ENCODE measurements around the gene TAPBPL.

DNA sequence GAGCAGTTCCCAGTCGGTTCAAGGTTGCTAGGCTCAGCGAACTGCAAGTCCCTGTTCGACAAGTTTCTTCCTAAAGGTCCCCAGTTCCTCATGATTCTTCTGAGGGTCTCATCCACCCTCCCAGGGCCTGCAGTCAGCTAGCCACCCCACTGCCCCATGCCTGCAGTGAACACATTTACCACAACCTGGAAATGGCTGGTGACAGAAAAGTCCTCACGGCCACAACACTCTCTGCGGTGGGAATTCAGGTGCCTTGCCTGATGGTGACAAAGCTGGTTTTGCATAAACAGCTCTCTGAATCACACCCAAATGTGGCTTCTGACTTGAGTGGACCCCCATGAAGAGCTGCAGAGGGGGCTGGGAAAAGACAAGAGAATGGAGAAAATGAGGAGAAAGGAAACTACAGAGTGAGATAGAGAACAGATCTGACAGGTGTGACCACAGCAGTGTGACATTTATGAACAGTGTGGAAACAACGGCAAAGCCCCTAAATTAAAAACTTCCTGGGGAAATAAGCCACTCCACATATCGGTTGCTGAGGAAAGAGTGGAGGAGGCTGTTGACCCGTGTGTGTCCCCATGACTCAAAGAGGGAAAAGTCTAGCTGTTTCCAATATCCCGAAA lies 8.4 kb upstream of the TAPBPL start:
- TF ChIP-seq, protein P1, sequence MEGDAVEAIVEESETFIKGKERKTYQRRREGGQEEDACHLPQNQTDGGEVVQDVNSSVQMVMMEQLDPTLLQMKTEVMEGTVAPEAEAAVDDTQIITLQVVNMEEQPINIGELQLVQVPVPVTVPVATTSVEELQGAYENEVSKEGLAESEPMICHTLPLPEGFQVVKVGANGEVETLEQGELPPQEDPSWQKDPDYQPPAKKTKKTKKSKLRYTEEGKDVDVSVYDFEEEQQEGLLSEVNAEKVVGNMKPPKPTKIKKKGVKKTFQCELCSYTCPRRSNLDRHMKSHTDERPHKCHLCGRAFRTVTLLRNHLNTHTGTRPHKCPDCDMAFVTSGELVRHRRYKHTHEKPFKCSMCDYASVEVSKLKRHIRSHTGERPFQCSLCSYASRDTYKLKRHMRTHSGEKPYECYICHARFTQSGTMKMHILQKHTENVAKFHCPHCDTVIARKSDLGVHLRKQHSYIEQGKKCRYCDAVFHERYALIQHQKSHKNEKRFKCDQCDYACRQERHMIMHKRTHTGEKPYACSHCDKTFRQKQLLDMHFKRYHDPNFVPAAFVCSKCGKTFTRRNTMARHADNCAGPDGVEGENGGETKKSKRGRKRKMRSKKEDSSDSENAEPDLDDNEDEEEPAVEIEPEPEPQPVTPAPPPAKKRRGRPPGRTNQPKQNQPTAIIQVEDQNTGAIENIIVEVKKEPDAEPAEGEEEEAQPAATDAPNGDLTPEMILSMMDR (IDR thresholded peaks at IDR 0.05; ENCODE audit: insufficient read depth, low read length, poor library complexity, severe bottlenecking) = no peak
- TF ChIP-seq EZH2phosphoT487 (conservative IDR thresholded peaks at IDR 0.05; ENCODE audit: low read length) = no peak

Data from SU-DHL-6 (cell line).